GM12873 (cell line): Measurements from ENCODE around the gene HNF1B.

Source experiments
- CTCF ChIP-seq: IDR thresholded peaks from 2 replicates; pipeline ENCODE4 v1.5.1; 2012; ENCODE audit warnings: low read depth, mild to moderate bottlenecking, moderate library complexity, low read length, control low read depth; ENCODE audit not compliant: insufficient read depth; ENCODE audit errors: missing control alignments

The HNF1B gene

GRCh38 chr17:37719866-37720265 is 25.0 kb downstream of the HNF1B start:
- no peak for TF ChIP-seq CTCF

GRCh38 chr17:37718324-37719048 is 26.4 kb downstream of the HNF1B start:
- no peak for TF ChIP-seq CTCF

GRCh38 chr17:37717627-37718323 is 27.1 kb downstream of the HNF1B start:
- TF ChIP-seq CTCF: no peak

- no peak for TF ChIP-seq CTCF
Measured at GRCh38 chr17:37714897-37715296, 30.0 kb downstream of the HNF1B start.

GRCh38 chr17:37713624-37714023 is 31.2 kb downstream of the HNF1B start:
- TF ChIP-seq CTCF: no peak

- no peak for TF ChIP-seq CTCF
Measured at GRCh38 chr17:37713028-37713431, 31.8 kb downstream of the HNF1B start.

GRCh38 chr17:37711113-37711512 is 33.7 kb downstream of the HNF1B start:
- TF ChIP-seq CTCF: no peak
